Measurements from ENCODE around the gene PPP1R15A.
A peak's percentile ranks its signal among the peaks of the same experiment; 100 is the strongest.
"Not testable (repeated sequence)": the region's sequence is repeated elsewhere in the genome, so short reads cannot be mapped to it uniquely, and the experiment has no call there.

PPP1R15A gene

GRCh38 chr19:48872182-48872883, at the start of gene PPP1R15A:
TSS of gene PPP1R15A (plus strand) at chr19:48872421. CDS start at chr19:48873234, 813 bp downstream.
- peak; percentile 56 to 99 (median 96) for DNase-seq

GRCh38 chr19:48822514-48822913, 49.7 kb upstream of the PPP1R15A start:
- no peak for DNase-seq

GRCh38 chr19:48826606-48827020, 45.6 kb upstream of the PPP1R15A start:
- no peak for DNase-seq

GRCh38 chr19:48830088-48830487, 42.1 kb upstream of the PPP1R15A start:
- no peak for DNase-seq

- no peak for DNase-seq
Observed at GRCh38 chr19:48830965-48831364, 41.3 kb upstream of the PPP1R15A start.

GRCh38 chr19:48833049-48833448, 39.2 kb upstream of the PPP1R15A start:
- DNase-seq: no peak

GRCh38 chr19:48833977-48834376, 38.2 kb upstream of the PPP1R15A start:
- no peak for DNase-seq

- DNase-seq: peak; percentile 32 to 98 (median 80)
Observed at GRCh38 chr19:48835734-48836088, 36.5 kb upstream of the PPP1R15A start.

GRCh38 chr19:48836089-48837017, 35.9 kb upstream of the PPP1R15A start, which contains the start of gene HSD17B14:
TSS of gene HSD17B14 (minus strand) at chr19:48836491. CDS start at chr19:48836411, 80 bp downstream.
- DNase-seq: peak in 39 of 51 donors; percentile 17 to 74 (median 44)

- DNase-seq: peak in 50 of 51 donors; percentile 10 to 91 (median 72)
Observed at GRCh38 chr19:48837051-48837524, 35.1 kb upstream of the PPP1R15A start.

GRCh38 chr19:48837687-48838086, 34.5 kb upstream of the PPP1R15A start:
- peak in 2 of 51 donors; percentile 28 to 33 for DNase-seq

GRCh38 chr19:48841047-48841446, 31.2 kb upstream of the PPP1R15A start:
- no peak for DNase-seq

GRCh38 chr19:48841571-48841970, 30.6 kb upstream of the PPP1R15A start:
- DNase-seq: no peak

GRCh38 chr19:48842789-48843162, 29.4 kb upstream of the PPP1R15A start:
- DNase-seq: peak in 32 of 51 donors; percentile 2 to 57 (median 14)

GRCh38 chr19:48844472-48844871, 27.7 kb upstream of the PPP1R15A start:
- no peak for DNase-seq

- DNase-seq: no peak
Observed at GRCh38 chr19:48845384-48845783, 26.8 kb upstream of the PPP1R15A start.

GRCh38 chr19:48846659-48847058, 25.6 kb upstream of the PPP1R15A start:
- DNase-seq: not testable (repeated sequence)

GRCh38 chr19:48852292-48852691, 19.9 kb upstream of the PPP1R15A start:
- DNase-seq: no peak

- DNase-seq: no peak
Observed at GRCh38 chr19:48853483-48853882, 18.7 kb upstream of the PPP1R15A start.

- DNase-seq: no peak
Observed at GRCh38 chr19:48854103-48854502, 18.1 kb upstream of the PPP1R15A start.

- DNase-seq: no peak
Observed at GRCh38 chr19:48856921-48857320, 15.3 kb upstream of the PPP1R15A start.

Measured in hypothalamus (tissue), 51 donors.